Testis (tissue), 2 donors: ENCODE data around the gene CNPPD1.

ENCODE experiments used
- CTCF ChIP-seq, 3 experiments: fragments of 450-650 bp in 2 of 3; fragments of 200-600 bp in 1 of 3; sonication (generic) in 1 of 3; IDR thresholded peaks; one replicate each; pipeline ENCODE4 v1.5.1; 2016 to 2019; ENCODE audit warnings: antibody characterized with exemption in 3 of 3, mild to moderate bottlenecking in 2 of 3, moderate library complexity in 1 of 3
- POLR2A ChIP-seq: fragments of 450-650 bp; IDR thresholded peaks from one replicate; pipeline ENCODE4 v1.6.1; 2017; ENCODE audit warnings: antibody characterized with exemption, mild to moderate bottlenecking, moderate library complexity

GRCh38 chr2:219221957-219222518 is 45.3 kb upstream of the CNPPD1 start:
- TF ChIP-seq CTCF (IDR thresholded peaks at IDR 0.05): no peak
- no peak for TF ChIP-seq POLR2A
